HFFc6 (cell line): ENCODE measurements around the gene CCL3. TPM values are rescaled to one million over a fixed set of nuclear protein-coding genes. Genes with fewer than 3 reads are reported as not detected.

Experiments
- DNase-seq: peaks from one replicate; pipeline ENCODE4 v3.0.0-alpha.2; 2018
- H3K27ac Mint-ChIP-seq: 2 replicates; pipeline ENCODE4 v1.8.0; 2020; ENCODE audit warnings: mild to moderate bottlenecking, mixed read lengths
- H3K27me3 Mint-ChIP-seq: 2 replicates; pipeline ENCODE4 v1.8.0; 2021; ENCODE audit warnings: mild to moderate bottlenecking, moderate library complexity, mixed read lengths; ENCODE audit not compliant: insufficient read depth
- H3K36me3 Mint-ChIP-seq: 2 replicates; pipeline ENCODE4 v1.8.0; 2021; ENCODE audit warnings: low read depth, mixed read lengths
- H3K4me1 Mint-ChIP-seq: 2 replicates; pipeline ENCODE4 v1.8.0; 2020; ENCODE audit warnings: low read depth, mixed read lengths
- H3K4me3 Mint-ChIP-seq: 2 replicates; pipeline ENCODE4 v1.8.0; 2020; ENCODE audit warnings: mild to moderate bottlenecking, moderate library complexity, mixed read lengths
- H3K9me3 Mint-ChIP-seq: 2 replicates; pipeline ENCODE4 v1.8.0; 2020; ENCODE audit warnings: mild to moderate bottlenecking, mixed read lengths
- CTCF ChIP-seq: fragments of 200-600 bp; sonication (generic); IDR thresholded peaks from 2 replicates; pipeline ENCODE4 v1.5.0; 2021; ENCODE audit warnings: antibody characterized with exemption, mild to moderate bottlenecking
- total RNA-seq, 6 experiments: library from RNA; stranded (reverse); fragmentation: NEBNext Ultra II Directional; extraction: Animal tissue kit (Norgen Biotek cat#: 25700); gene quantifications; 2 replicates in 1 of 6; 3 replicates in 5 of 6; pipeline ENCODE4 v1.2.3, GENCODE V29; 2021

Gene CCL3
- total RNA-seq, 6 experiments from 2014 or later = not detected

DNA sequence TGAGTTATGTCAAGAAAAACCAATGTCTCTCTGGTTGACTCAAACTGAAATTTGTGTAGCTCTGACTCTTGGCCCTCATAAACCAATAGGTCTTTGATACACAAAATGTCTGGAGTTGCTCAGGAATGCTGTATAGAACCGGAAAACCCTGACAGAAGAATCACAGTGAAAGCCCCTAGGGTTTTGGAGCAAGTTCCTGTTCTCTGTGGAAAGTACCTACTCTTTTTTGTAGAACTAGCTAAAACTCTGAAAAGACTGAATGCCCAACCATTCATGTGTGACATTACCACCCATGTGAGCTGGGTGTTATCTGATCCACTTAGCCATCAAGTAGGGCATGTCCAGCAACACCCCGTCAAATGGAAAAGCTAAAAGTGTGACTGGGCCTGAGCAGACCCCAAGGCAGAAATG is 42.5 kb upstream of the CCL3 start:
- TF ChIP-seq CTCF = no peak
- DNase-seq = no peak
- Mint-ChIP-seq H3K9me3 (peaks cover 7% of the 10 kb centered on the region), H3K36me3 (no peaks in the 10 kb centered on the region), H3K27ac (no peak overlapping the region), H3K4me3 (no peak overlapping the region), H3K4me1 (no peaks in the 10 kb centered on the region), H3K27me3 (no peaks in the 10 kb centered on the region; the same call in 1 of the 2 replicates)

DNA sequence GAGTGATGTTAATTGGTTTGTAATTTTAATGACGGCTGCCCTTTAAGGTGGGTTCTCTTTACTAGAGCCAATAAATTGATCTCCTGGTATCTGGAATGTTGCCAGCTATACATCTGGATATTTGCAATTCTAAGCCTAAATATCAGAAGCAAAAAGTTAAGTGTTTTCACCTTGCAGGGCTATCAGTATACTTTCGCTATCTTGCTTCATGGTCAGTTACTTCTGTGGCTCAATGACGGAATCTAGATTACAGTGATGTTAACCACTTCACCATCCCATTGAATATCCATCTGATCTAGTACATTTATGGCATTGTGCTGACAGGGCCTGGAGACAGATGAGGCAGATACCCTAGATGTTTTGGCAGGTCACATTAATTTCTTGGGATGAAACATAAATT is 42.0 kb upstream of the CCL3 start:
- no peaks in the 10 kb centered on the region for H3K4me1 Mint-ChIP-seq
- H3K36me3 Mint-ChIP-seq = no peaks in the 10 kb centered on the region
- H3K27me3 Mint-ChIP-seq = no peaks in the 10 kb centered on the region; the same call in 1 of the 2 replicates
- no peak for DNase-seq
- H3K4me3 Mint-ChIP-seq = no peak overlapping the region
- H3K27ac Mint-ChIP-seq = no peak overlapping the region
- TF ChIP-seq CTCF = no peak
- H3K9me3 Mint-ChIP-seq = peaks cover 12% of the 10 kb centered on the region

GRCh38 chr17:36131421-36131820 is 41.5 kb upstream of the CCL3 start:
- no peak for DNase-seq
- no peak overlapping the region for H3K4me3 Mint-ChIP-seq
- H3K27me3 Mint-ChIP-seq = no peaks in the 10 kb centered on the region; the same call in 1 of the 2 replicates
- no peak for TF ChIP-seq CTCF
- H3K4me1 Mint-ChIP-seq = no peaks in the 10 kb centered on the region
- peaks cover 17% of the 10 kb centered on the region for H3K9me3 Mint-ChIP-seq
- no peaks in the 10 kb centered on the region for H3K36me3 Mint-ChIP-seq
- no peak overlapping the region for H3K27ac Mint-ChIP-seq

GRCh38 chr17:36130346-36130745 is 40.4 kb upstream of the CCL3 start:
- H3K4me1 Mint-ChIP-seq = no peaks in the 10 kb centered on the region
- no peak overlapping the region for H3K27ac Mint-ChIP-seq
- no peak overlapping the region for H3K4me3 Mint-ChIP-seq
- H3K9me3 Mint-ChIP-seq = peaks cover 28% of the 10 kb centered on the region
- peaks cover 2% of the 10 kb centered on the region; the same call in 1 of the 2 replicates for H3K27me3 Mint-ChIP-seq
- H3K36me3 Mint-ChIP-seq = 0 out of 2 replicates have a peak, but pooled peaks cover 9% of the 10 kb centered on the region
- DNase-seq = no peak
- TF ChIP-seq CTCF = no peak

DNA sequence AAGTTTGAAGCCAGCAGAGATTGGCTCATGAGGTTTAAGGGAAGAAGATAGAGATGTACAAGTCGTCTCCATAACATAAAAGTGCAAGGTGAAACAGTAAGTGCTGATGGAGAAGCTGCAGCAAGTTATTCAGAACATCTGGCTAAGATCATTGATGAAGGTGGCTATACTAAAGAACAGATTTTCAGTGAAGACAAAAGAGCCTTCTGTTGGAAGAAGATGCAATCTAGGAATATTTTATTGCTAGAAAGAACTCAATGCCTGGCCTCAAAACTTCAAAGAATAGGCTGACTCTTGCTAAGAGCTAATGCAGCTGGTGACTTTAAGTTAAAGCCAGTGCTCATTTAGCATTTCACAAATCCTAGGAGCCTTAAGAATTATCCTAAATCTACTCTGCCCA is 39.7 kb upstream of the CCL3 start:
- DNase-seq = no peak
- 0 out of 2 replicates have a peak, but pooled peaks cover 9% of the 10 kb centered on the region for H3K36me3 Mint-ChIP-seq
- no peak for TF ChIP-seq CTCF
- no peaks in the 10 kb centered on the region for H3K4me1 Mint-ChIP-seq
- H3K27me3 Mint-ChIP-seq = peaks cover 2% of the 10 kb centered on the region; the same call in 1 of the 2 replicates
- H3K4me3 Mint-ChIP-seq = no peak overlapping the region
- H3K27ac Mint-ChIP-seq = no peak overlapping the region
- peaks cover 29% of the 10 kb centered on the region for H3K9me3 Mint-ChIP-seq
